Stomach (tissue), 4 donors: Measurements from ENCODE around the gene PAH.

Experiments used
- POLR2A ChIP-seq, 4 donors: fragments of 450-650 bp; IDR thresholded peaks; one replicate each; pipeline ENCODE4 v1.6.1; 2016; ENCODE audit warnings: antibody characterized with exemption in 4 of 4, control low read depth in 2 of 4, mild to moderate bottlenecking in 1 of 4, moderate library complexity in 1 of 4
- TF ChIP-seq, protein P1 (sequence below), 7 experiments: fragments of 450-650 bp in 4 of 7; fragments of 200-600 bp in 3 of 7; sonication (generic) in 3 of 7; IDR thresholded peaks; one replicate each; pipeline ENCODE4 v1.5.1; 2016 to 2019; ENCODE audit warnings: antibody characterized with exemption in 7 of 7, control low read depth in 2 of 7, mild to moderate bottlenecking in 1 of 7

DNA sequence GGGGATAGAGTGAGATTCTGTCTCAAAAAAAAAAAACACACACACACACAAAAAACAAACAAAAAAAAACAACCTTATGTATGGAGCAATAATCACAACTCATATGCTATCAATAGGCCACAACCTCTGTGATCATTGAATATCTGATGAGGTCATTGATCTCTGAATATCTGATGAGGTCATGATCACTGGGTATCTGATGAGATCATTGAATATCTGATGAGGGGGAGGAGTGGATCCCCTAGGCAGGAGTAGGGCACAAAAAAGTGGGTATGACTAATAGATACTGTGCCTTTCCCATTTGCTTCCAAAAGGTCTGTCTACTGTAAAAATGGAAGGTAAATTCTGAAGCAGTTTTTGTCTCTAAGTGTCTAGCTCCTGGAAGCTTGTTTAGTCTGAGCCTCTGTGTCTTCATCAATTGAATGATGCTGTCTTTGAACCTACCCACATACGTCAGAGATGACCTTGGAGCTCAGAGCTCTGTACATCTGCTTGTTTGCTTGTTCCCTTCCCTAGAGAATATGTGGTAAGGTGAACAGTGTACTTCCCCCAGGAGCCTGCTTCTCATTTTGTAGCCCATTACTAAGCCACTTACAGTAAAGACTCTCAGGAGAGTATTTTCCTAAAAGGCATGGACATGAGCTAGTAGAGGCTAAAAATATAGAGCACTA, 13.6 kb downstream of the PAH start:
- TF ChIP-seq, protein P1, sequence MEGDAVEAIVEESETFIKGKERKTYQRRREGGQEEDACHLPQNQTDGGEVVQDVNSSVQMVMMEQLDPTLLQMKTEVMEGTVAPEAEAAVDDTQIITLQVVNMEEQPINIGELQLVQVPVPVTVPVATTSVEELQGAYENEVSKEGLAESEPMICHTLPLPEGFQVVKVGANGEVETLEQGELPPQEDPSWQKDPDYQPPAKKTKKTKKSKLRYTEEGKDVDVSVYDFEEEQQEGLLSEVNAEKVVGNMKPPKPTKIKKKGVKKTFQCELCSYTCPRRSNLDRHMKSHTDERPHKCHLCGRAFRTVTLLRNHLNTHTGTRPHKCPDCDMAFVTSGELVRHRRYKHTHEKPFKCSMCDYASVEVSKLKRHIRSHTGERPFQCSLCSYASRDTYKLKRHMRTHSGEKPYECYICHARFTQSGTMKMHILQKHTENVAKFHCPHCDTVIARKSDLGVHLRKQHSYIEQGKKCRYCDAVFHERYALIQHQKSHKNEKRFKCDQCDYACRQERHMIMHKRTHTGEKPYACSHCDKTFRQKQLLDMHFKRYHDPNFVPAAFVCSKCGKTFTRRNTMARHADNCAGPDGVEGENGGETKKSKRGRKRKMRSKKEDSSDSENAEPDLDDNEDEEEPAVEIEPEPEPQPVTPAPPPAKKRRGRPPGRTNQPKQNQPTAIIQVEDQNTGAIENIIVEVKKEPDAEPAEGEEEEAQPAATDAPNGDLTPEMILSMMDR (IDR thresholded peaks at IDR 0.05) = no peak
- no peak for TF ChIP-seq POLR2A (IDR thresholded peaks at IDR 0.05)
